Measurements from ENCODE around the gene CACNA2D4.

Gene CACNA2D4

GRCh38 chr12:1768615-1769014, 149.8 kb downstream of the CACNA2D4 start:
- no peak for DNase-seq

DNA sequence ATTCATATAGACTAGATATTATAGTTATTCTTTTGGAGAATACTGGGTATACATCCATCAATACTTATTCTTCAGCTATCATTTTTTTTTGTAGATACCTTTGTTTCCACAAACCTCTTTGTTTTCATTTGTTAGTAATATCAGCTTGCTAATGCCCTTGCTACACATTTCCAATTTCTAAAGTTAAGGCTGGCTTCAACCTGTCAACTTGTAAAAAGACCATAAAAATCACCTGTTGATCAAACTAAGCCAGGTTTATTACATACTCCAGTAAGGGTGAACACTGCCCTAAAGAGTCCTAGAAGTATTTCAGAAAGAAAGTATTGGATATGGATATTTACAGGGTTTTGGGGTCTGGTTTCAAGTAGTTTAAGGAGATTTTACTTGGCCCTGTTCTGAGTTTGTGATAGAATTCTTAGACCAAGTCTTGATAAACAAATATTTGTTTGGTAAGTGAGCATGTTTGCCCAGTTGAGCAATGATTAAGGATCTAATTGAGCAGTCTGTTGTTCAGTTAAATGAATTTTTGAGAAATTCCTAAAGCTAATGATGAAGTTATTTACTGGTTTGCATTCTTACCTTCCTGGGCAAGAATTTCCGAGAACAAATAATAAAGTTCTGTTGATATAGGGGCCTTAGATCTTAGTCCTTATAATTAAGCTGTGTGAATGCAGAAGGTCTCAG, 150.9 kb downstream of the CACNA2D4 start:
- DNase-seq, result no peak

GRCh38 chr12:1766110-1766509, 152.3 kb downstream of the CACNA2D4 start:
- DNase-seq, result no peak

GRCh38 chr12:1763153-1763552, 155.3 kb downstream of the CACNA2D4 start:
- DNase-seq, result no peak

- no peak for DNase-seq
Measured at GRCh38 chr12:1761857-1762256, 156.6 kb downstream of the CACNA2D4 start.

GRCh38 chr12:1760566-1761382, 157.7 kb downstream of the CACNA2D4 start:
- no peak for DNase-seq

DNA sequence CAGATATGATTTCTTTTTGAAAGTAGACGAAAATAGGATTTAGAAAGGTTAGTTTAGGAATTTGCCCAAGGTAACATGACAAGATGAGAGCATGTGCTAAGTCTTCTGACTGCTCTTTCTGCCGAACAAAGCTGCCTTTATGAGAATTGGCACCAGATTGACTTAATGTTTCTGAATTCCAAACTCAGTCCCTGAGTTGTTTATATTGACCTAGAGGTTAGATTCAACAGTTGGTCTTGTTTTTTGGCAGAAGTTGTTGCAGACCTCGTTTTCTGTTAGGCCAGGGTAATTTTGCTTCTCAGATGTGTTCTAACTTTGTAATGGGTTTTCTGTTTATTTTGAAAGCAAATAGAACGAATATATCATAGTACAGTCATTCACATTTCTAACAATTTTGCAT, 159.6 kb downstream of the CACNA2D4 start:
- no peak for DNase-seq

DNA sequence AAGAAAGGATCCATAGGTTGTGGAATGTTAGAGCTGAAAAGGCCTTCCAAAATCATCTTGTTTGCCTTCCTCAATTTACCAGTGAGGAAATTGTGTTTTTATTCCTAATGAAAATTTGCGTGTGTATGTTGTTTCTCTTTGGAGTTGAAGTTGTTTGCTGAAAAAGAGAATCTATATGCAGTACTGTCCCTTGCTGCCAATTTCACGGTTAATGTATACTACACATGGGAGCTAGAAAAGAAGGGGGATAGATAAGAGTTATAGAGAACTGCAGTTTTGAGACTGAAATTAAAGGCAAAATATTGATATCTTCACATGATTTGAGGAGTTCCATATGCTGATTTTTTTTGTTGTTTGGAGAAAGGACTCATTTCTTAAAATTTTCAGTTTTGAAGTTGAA, 160.1 kb downstream of the CACNA2D4 start:
- no peak for DNase-seq

GRCh38 chr12:1750300-1750699, 168.2 kb downstream of the CACNA2D4 start:
- DNase-seq, result no peak

- DNase-seq, result no peak
Measured at GRCh38 chr12:1749019-1749418, 169.4 kb downstream of the CACNA2D4 start.

GRCh38 chr12:1747609-1748008, 170.8 kb downstream of the CACNA2D4 start:
- no peak for DNase-seq

- DNase-seq, result no peak
Measured at GRCh38 chr12:1744932-1745331, 173.5 kb downstream of the CACNA2D4 start.
